GM13977 (cell line): Measurements from ENCODE around the gene ZNF668.

Experiments used
- DNase-seq: peaks from one replicate; pipeline ENCODE4 v3.0.0; 2012; ENCODE audit warnings: low spot score
- in situ Hi-C: fragments of 300-500 bp; cut with MboI; formaldehyde crosslinking; loops from one replicate; pipeline ENCODE4 v1.12.0; 2022; ENCODE audit warnings: low sequenced_read_pairs, low pct_unique_long_range_greater_than_20kb, mixed read lengths, inconsistent platforms; ENCODE audit not compliant: unreplicated experiment
- TF ChIP-seq, protein P1 (sequence below): IDR thresholded peaks from 2 replicates; pipeline ENCODE4 v1.5.1; 2012; ENCODE audit warnings: mild to moderate bottlenecking, control low read depth; ENCODE audit not compliant: insufficient read depth; ENCODE audit errors: extremely low read depth, missing control alignments

Gene ZNF668

DNA sequence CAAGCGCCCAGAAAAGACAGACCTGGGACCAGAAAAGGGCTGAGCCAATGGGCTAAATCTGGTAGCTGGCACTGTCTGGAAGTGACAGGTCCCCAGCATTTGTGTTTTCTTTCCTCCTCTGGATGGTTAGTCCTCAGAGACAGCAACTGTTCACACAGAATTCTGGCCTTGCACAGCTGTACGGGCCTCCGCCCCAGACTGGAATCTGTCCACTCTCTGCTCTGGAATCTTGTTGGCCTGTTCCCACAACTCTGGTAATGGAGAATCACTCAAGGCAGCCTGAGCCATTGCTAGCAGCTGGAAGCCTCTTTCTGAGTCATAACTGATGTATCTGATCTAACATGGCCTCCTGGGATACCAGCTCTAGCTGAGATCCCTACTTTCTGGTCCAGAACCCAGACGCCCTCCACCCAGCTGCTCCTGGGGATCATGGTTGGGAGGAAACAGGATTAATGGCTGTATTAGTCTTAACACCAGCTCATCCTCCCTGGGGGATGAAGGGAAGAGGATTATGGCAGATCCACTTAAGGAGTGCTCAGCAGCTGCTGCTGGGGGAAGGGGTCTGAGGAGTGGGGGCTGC lies 9.1 kb downstream of the ZNF668 start:
- DNase-seq = no peak
- in situ Hi-C loops = no loop called here

DNA sequence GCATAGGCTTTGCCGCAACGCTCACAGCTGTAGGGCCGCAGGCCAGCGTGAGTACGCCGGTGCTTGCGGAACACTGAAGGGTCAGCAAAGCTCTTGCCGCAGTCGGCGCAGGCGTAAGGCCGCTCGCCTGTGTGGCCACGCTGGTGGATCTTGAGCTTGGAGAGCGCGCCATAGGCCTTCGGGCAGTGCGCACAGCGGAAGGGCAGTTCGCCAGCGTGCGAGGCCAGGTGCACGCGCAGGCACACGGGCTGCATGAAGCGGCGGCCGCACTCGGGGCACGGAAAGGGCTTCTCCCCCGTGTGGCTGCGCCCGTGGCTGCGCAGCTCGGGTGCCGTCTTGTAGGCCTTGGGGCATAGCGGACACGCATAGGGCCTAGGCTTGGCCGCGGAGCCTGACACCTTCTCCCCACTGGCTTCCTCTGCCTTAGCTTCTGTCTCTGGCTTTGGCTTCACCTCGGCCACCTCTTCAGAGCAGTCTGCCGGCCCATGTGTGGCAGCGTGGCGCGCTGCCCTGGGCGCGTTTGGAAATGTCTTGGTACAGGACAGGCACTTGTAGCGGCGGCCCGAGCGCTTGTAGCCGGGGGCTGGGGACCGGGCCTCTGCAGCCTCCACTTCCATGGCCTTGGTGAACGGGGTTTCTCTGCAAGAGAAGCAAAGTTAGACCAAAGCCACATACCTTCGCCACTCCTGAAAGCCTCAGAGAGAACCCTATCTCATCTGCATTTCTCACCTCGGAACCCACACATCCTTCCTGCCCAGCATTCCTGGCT lies 10.0 kb downstream of the ZNF668 start:
- TF ChIP-seq, protein P1, sequence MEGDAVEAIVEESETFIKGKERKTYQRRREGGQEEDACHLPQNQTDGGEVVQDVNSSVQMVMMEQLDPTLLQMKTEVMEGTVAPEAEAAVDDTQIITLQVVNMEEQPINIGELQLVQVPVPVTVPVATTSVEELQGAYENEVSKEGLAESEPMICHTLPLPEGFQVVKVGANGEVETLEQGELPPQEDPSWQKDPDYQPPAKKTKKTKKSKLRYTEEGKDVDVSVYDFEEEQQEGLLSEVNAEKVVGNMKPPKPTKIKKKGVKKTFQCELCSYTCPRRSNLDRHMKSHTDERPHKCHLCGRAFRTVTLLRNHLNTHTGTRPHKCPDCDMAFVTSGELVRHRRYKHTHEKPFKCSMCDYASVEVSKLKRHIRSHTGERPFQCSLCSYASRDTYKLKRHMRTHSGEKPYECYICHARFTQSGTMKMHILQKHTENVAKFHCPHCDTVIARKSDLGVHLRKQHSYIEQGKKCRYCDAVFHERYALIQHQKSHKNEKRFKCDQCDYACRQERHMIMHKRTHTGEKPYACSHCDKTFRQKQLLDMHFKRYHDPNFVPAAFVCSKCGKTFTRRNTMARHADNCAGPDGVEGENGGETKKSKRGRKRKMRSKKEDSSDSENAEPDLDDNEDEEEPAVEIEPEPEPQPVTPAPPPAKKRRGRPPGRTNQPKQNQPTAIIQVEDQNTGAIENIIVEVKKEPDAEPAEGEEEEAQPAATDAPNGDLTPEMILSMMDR = no peak
- in situ Hi-C loops = no loop called here
- no peak for DNase-seq

More for the DNA sequence above, 9.1 kb downstream of the ZNF668 start:
- TF ChIP-seq, protein P1 = no peak

DNA sequence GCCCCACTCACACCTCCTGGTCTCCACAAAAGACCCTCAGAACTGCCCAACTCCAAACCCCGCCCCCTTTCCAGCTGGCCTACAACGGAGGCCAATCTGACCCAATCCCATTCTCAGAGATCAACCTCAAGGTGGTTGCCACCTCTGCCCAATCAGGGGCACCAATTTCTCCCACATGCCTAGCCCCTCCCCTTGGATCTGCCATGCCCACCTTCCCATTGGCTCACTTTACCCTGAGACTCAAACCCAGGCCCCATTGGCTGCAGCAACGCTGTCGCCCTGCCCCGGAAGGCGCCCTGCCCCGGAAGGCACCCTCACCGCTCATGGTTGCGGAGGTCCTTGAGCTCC lies 10.6 kb downstream of the ZNF668 start:
- in situ Hi-C loops = no loop called here
- no peak for DNase-seq
- TF ChIP-seq, protein P1 = no peak

DNA sequence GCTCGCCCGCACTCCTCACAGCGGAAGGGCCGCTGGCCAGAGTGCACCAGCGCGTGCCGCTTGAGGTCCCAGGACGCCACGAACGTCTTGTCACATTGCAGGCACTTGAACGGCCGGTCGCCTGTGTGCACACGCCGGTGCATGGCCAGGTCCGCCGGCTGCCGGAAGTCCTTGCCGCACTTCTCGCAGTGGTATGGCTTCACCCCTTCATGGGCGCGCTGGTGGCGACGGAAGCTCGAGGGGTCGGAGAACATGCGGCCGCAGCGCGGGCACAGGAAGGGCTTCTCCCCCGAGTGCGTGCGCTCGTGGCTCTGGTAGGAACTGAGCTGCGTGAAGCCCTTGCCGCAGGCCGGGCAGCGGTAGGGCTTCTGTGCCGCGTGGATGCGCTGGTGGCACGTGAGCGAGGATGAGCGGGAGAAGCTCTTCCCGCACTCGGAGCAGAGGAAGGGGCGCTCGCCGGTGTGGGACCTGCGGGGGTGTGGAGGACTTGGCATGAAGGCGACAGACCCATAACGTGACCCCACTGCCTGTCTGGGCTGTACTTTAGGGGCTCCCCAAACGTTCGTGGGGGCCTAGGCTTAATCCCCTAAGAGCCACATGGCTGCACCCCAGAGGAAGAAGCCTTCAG lies 12.1 kb downstream of the ZNF668 start:
- DNase-seq = no peak
- in situ Hi-C loops = no loop called here
- TF ChIP-seq, protein P1 = no peak

DNA sequence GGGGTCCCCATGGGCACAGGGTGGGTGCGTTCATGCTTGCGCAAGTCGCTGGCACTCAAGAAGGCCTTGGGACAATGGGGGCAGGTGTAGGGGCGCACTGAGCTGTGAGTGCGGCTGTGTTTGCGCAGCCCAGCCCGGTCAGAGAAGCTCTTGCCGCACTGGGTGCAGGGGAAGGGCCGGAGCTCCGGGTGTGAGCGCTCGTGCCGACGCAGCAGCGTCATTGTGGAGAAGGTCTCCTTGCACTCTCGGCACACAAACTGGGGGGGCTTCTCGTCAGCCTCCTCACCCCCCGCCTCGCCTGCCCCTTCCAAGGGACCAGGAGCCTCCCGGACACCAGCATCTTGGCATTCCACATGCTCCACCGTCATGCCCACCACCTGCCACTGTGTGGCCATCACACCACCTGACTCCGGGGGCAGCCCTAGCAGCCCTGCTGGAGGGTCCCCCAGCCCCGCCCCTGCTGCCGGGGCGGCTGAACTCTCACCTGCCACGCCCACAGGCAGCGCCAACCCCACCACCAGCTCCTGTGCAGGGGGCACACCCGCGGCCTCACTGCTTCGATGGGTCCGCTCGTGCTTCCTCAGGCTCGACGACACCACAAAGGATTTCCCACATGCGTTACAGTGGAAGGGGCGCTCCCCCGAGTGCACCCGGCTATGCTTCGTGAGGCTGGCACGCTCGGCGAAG lies 12.8 kb downstream of the ZNF668 start:
- TF ChIP-seq, protein P1 = no peak
- in situ Hi-C loops = no loop called here
- DNase-seq = no peak

DNA sequence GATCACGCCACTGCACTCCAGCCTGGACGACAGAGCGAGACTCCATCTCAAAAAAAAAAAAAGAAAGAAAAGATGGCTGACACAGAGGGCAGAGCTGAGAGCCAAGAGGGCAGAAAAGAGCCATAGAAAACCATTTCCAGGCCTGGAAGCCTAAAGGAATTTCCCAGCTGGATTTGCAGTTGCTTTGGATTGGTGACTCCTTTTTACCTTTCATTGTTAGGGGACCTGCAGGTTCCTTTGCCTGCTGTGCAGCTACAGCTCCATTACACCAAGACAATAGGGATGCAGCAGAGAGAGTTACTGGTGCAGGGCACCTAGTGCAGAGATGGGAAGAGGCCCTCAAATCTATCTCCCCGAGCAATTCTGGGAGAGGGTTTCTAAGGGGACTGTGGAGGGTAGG lies 18.4 kb downstream of the ZNF668 start:
- in situ Hi-C loops = no loop called here
- no peak for DNase-seq
- TF ChIP-seq, protein P1 = no peak
